Fibroblast of peridontal ligament (primary cell): ENCODE measurements around the gene ITPKB.
"Not testable (repeated sequence)": the region's sequence is repeated elsewhere in the genome, so short reads cannot be mapped to it uniquely, and the experiment has no call there.

Experiments used
- DNase-seq: peaks from one replicate; pipeline ENCODE4 v3.0.0-alpha.2; 2010; ENCODE audit errors: extremely low read depth

Gene ITPKB

GRCh38 chr1:226651041-226651731 is 87.9 kb downstream of the ITPKB start:
- no peak for DNase-seq

GRCh38 chr1:226650236-226650841 is 88.7 kb downstream of the ITPKB start:
- DNase-seq: no peak

- peak; percentile 61 for DNase-seq
These were observed 89.3 kb downstream of the ITPKB start for GRCh38 chr1:226649780-226650179.

- DNase-seq: no peak
These were observed 89.8 kb downstream of the ITPKB start for GRCh38 chr1:226649244-226649643.

GRCh38 chr1:226648421-226648820 is 90.7 kb downstream of the ITPKB start:
- no peak for DNase-seq

GRCh38 chr1:226647719-226648118 is 91.4 kb downstream of the ITPKB start:
- DNase-seq: no peak

- no peak for DNase-seq
These were observed 92.1 kb downstream of the ITPKB start for GRCh38 chr1:226646870-226647449.

GRCh38 chr1:226646026-226646869 is 92.8 kb downstream of the ITPKB start:
- DNase-seq: no peak

GRCh38 chr1:226645279-226645976 is 93.7 kb downstream of the ITPKB start:
- no peak for DNase-seq

GRCh38 chr1:226644541-226645176 is 94.4 kb downstream of the ITPKB start:
- DNase-seq: no peak

- no peak for DNase-seq
These were observed 95.2 kb downstream of the ITPKB start for GRCh38 chr1:226643611-226644540.

- no peak for DNase-seq
These were observed 95.9 kb downstream of the ITPKB start for GRCh38 chr1:226643177-226643576.

- DNase-seq: no peak
These were observed 96.7 kb downstream of the ITPKB start for GRCh38 chr1:226642421-226642820.

GRCh38 chr1:226641671-226642231 is 97.3 kb downstream of the ITPKB start:
- no peak for DNase-seq

GRCh38 chr1:226640321-226641136 is 98.6 kb downstream of the ITPKB start:
- DNase-seq: no peak

- DNase-seq: no peak
These were observed 99.4 kb downstream of the ITPKB start for GRCh38 chr1:226639631-226640061.

- not testable (repeated sequence) for DNase-seq
These were observed 99.9 kb downstream of the ITPKB start for GRCh38 chr1:226639206-226639605.

GRCh38 chr1:226638608-226639007 is 100.5 kb downstream of the ITPKB start:
- no peak for DNase-seq
